NOMO-1 treated with DMSO at 0.1 percent for 48 hours (cell line): ENCODE measurements around the gene TMEM87A.

Experiments
- DNase-seq: peaks from one replicate; lab custom pipeline; 2025; ENCODE audit not compliant: unreplicated experiment; lab: John Stamatoyannopoulos, UW

TMEM87A gene

DNA sequence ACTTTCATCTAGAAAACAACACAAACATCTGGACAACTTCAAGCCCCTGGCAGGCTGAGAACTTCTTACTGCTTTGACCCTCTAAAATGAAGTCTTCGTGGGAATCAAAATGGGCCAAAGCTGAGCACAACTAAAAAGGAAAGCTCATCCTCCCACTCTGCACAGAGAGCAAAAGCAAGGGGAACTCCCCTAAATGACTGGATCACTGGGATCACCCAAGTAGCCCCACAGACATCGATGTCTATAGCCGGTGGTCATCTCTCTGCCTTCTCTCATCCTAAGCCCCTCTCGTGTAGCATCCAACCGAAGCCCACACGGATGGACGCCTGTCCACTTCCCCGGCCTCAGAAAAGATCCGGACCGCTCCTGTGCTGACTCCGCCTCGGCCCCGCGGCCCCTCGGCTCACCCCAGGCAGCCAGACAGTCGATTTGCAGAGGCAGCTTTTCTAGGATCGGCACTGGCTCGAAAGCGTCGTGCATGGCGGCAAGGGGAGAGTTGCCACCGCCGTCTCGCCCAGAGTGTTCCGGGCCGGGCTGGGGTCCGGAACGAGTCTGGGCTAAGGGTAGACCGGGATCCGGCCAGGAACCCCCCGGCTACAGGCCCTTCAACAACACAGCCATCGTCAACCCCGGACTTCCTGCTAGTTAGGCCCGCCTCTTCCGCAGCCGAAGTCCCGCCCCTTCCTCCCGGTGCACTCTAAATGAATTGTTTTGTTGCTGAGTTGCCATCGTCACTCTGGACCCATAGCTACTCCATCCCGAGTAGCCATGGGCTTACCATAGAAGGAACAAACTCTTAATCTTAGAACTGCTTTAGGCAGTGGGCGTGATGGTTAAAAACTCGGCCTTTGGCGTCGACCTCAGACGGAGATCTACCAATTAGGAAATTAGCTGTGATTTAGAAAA, 65.3 kb downstream of the TMEM87A start, which contains the start of gene VPS39:
TSS of gene VPS39 (minus strand) at position 631 of the 906 bp plus-strand sequence. CDS start at position 480, 151 bp downstream.
- DNase-seq, result peak; percentile 82

DNA sequence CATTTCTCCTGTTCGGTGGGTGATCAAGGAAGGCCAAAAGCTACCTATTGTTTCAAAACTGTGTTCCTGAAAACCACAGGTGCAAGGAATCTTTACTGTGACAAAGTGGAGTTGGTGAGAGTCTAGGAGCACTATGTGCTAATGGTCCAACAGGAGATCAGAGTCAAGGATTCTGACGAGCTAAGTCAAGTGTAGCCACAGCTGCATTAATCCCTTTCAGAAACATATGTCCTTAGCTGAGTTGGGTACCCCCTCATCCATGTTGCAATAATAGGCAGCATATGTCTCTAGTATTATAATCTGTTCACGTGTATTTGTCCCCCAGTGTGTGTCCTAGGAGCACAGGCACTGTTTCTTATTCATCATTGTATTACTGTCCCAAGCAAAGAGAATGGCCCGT, 66.8 kb downstream of the TMEM87A start:
- DNase-seq, result no peak

DNA sequence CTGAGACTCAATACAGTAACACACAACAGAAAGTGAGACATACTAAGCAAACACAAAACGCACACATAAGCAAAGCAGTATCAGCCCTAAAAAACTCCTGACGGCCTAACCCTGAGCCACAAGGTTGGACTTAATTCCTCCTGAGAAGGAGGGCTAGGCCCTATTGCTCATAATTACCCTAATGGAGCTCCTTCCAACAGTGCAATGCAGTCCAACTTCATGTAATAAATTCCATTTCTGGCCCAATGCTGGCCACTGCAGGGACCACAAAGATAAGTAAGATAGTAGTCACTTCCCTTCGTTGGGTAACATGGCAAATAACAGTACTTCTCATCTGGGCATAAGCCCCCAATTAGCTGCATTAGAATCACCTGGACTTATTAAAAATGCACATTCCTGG, 69.3 kb downstream of the TMEM87A start:
- no peak for DNase-seq

DNA sequence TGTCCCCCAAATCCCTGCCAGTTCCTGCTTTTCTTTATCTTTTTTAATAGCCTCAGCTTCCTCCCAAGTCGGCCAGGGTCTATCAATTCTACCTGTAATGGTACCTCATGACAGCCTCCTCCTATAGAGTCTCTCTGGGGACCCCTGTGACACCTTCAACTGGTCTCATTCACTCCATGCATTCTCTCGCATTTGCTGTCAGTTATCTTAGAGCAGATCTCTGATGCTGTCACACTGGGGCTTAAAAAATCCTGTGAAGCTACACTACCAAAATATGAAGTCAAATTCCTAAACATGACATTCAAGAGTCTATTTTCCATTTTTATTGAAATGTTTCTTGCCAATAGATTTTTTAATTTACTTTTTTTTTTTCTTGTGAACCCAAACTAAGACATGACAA, 70.6 kb downstream of the TMEM87A start:
- DNase-seq, result no peak

DNA sequence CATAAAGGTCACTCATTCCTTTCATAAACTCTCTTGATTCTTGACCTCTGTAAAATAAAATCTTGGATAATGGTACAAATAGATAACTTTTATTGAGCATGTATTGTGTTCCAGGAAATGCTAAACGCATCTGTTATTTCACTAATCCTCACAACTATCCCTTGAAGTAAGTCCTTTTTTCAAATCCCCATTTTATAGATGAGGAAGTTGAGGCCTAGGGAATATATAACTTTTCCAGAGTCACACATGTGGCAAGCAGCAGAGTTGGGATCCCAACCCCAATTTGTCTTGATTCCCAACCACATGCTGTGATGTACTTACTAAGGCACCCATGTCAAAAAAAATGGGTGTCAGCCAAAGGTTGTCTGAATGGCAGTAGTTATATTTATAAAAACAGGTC, 71.4 kb downstream of the TMEM87A start:
- no peak for DNase-seq

DNA sequence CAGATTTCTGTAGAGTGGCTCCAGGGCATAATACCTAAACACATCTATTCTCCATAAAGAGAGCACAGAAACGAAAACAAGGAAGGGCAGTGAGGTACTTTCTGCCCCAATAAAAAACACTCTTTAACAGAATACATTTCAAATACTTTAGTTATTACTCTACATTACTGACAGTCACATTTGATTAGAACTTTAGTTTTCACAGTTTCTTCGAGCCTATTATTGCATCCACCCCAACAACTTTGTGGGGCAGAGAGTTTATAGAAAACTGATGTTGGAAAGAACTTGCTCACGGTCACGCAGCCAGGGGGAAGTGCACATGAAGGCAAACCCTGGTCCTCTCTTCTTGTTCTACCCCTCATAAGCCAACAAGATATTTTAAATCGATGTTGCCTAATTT, 74.1 kb downstream of the TMEM87A start:
- DNase-seq, result no peak

DNA sequence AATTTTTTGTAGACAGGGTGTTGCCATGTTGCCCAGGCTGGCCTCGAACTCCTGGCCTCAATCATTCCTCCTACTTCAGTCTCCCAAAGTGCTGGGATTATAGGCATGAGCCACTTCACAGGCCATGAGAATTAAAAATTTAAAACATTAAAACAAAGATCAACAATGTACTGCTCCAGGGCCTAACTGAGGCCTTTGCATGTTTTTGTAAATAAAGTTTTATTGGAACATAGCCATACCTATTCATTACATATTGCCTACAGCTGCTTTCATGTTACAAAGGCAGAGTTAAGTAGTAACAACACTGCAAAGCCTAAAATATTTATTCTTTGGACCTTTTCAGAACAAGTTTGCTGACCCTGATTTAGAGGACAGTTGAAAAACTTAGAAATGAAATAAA, 74.7 kb downstream of the TMEM87A start:
- no peak for DNase-seq

DNA sequence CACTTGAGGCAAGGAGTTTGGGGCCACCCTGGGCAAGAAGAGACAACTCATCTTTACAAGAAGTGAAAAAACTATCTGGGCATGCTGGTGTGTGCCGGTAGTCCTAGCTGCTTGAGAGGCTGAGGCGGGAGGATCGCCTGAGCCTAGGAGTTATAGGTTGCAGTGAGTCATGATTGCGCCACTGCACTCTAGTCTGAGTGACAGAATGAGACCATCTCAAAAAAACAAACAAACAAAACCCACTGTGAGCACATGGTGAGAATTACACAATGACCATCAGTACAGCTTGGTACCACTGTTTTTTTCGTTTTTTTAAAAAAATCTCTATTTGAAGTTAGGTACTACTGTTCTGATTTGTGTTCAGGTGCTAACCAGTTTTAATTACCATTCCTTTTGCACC, 78.7 kb downstream of the TMEM87A start:
- peak; percentile 60 for DNase-seq

DNA sequence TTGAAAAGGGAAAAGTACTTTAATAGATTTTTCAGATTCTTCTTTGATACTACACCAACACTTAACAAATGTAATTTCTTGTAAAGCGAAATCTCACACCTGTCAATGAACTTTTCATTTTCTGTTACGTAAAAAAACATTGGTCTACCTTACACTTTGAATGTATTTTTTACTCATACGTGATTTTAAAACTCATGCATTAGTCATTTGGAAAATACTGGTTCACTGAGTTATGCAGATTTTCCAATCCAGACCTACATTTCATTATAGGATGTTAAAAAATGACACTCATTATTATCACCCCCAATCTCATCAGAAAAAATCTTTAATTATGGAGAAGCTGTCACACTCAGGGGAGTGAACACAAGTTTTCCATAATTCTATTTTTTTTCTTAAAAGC, 79.8 kb downstream of the TMEM87A start:
- DNase-seq, result no peak

DNA sequence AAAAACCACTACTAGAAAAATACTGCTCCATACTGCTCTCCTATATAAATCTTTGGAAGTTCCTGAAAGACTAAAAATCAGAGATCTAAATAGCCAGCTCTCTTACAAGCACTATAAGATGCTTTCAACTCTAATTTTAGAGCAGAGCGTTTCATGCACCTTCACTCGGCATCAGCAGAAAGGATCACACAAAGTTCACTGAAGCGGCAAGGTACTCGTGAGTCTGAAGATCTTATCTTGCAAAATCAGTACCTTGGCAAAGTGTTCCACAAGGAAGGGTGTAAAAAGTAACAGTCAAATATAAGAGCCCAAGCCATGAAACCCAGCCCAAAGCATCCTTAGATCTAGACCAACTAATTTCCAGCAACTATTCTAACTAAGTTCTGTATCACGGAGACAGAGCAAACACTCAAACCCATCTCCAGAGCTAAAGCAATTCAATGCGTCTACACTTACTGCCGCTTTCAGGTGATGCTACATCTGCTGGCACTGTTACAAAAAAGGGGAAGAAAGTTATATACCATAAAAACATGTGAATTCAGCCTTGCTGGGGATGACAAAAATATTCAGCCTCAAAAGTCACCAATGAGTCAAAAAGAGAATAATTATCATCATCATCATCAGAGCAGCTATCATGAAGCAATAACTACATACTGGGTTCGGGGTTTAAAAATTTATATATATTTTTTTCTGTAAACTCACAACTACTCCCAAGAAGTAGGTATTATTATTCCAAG, 81.5 kb downstream of the TMEM87A start:
- no peak for DNase-seq

DNA sequence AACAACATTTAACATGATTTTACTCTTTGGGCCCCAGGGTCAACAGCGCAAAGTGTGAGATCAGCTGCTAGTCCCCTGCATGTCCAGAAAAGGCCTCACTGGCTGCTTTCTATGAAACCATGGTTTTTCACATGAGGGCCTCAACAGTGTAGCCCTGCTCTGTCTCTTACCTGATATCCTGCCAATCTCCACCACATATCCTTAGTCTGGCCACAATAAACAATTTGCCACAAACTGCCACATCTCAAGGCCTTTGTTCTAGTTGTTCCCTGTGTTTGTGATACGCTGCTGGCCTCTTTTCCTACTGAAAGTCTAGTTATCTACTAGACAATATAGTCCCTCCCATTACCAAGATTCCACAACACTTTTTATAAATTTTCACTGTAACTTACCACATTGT, 82.9 kb downstream of the TMEM87A start:
- DNase-seq, result no peak

DNA sequence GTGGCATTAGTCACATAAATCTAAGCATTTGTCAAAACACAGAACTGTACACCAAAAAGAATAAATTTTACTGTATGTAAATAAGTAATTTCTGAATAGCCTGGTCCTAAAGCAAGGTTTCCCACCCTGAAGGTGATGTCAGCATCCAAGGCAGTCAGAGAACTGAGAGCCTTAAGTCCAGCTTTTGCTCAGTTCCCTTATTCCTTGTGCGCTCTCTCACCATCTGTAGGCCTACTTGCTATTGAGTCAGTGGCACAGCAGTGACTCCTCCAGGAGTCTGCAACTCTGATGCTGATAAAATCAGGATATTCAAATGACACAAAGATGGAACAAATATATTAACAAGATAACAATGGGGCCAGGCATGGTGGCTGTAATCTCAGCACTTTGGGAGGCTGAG, 87.4 kb downstream of the TMEM87A start:
- no peak for DNase-seq

DNA sequence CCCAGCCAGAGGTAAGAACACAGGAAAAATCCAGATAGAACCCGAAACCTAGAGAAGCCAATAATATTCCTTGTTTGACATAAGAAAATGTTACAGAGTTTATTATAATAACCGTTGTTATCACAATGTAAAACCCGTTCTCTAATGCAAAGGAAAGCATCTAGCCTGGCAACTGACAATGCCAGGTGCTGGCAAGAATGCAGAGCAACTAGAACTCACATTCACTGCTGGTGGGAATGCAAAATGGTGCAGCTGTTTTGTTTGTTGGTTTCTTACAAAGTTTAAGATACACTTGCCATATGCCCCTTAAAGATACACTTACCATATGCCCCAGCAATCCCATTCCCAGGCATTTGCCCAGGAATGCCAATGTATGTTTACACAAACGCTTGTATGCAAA, 88.5 kb downstream of the TMEM87A start:
- DNase-seq, result no peak

DNA sequence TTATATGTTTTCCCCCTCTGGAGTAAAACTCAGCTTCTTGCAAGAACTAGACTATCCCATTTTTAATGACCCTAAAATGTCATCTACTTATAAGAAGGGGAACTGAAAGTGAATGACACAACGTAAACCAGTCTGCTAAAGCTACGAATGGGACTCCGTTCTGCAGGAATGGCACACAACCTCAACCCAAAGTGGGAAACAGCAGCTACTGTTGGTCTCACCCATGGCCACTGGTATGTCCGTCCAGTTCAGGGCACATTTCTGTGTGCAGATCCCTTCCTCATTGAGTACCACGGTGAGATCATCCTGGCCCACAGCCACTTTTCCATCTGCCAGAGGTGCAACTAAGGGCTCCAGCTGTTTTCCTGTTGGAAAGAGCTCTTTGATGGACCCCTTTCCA, 88.9 kb downstream of the TMEM87A start:
- peak; percentile 97 for DNase-seq

DNA sequence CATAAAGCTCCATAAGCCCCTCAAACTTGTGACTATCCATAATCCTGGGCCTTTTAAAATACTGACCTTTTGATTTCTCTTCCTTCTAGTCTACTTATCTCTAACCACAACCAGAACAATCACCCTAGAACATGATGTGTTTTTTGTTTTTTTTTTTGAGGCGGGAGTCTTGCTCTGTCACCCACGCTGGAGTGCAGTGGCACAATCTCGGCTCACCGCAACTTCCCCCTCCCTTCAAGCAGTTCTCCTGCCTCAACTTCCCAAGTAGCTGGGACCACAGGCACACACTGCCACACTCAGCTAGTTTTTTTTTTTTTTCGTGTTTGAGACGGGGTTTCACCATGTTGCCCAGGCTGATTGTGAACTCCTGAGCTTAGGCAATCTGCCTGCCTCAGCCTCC, 90.3 kb downstream of the TMEM87A start:
- peak; percentile 62 for DNase-seq

DNA sequence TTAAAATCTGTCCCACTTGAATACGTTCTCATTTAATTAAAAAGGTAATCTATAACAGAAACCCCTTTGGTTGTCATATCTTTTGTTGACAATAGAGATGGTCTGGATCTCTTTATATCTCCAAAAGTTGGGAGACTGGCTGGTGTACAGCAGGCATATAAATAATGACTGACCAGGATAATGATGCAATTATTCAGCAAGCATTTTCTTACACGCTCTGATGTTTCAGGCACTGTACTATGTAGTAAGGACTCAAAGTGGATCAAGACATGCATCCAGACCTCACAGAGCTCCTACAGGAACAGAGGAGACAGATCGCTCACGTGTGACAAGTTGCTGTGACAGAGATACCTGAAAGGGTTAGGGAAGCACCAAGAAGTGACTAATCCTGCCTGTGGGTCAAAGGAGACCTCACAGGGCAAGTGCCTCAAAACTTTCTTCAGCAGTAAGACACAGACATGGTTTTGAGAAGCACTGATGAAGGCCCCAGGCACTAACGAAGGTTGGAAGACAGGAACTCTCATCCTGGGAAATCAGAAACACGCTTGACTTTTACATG, 90.8 kb downstream of the TMEM87A start:
- DNase-seq, result no peak

DNA sequence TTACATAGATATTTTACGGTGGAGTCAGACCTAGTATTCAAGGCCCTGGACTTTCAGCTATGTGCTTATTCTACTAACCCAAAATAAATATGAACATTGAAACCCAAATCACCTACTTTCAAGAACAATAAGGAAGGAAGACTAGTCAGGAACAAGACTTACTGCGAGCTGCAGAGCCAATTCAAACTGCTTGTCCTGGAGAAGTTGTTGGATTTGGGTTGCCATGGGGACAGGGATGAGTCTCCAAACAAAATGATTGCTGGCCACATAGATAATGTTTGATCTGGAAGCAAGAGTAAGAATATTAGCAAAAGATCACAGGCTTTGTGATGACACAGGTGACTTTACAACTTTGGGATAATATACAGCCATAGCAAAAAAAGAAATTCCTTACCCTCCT, 95.2 kb downstream of the TMEM87A start:
- no peak for DNase-seq

DNA sequence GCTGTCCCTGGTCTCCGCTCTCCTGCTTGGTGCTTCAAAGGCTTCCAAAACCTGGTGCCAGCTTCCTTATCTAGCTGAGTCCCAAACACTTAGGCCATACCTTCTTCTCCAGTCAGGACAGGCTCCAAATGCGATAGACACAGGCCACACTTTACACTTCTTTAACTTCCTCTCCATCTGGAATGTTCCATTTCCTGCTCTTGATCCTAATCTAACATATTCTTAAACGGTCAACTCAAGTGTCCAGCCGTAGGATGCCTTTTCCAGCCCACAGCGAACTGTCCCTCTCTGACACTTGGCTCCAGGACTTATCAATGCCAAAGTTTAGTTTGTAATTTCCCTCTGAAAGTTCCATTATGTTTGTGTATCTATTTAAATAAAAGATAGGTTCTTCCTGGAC, 97.6 kb downstream of the TMEM87A start:
- no peak for DNase-seq

DNA sequence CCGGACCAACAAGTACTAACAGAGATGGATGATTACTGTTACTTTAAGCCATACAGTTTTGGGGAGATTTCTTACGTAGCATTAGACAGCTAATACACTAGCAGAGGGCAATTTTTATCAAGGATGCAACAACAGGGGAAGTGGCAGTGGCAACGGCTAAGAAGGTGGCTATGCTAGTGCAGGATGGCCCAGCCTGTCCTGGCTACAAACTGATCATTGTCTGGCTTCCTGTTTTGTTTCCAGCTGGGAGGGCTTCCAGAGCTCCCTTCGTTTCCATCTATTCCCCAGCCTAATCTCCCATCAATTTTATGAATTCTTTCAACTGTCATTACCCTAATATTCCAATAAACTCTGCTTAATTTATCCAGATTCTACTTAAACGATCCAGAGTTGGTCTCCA, 100.8 kb downstream of the TMEM87A start:
- DNase-seq, result no peak

DNA sequence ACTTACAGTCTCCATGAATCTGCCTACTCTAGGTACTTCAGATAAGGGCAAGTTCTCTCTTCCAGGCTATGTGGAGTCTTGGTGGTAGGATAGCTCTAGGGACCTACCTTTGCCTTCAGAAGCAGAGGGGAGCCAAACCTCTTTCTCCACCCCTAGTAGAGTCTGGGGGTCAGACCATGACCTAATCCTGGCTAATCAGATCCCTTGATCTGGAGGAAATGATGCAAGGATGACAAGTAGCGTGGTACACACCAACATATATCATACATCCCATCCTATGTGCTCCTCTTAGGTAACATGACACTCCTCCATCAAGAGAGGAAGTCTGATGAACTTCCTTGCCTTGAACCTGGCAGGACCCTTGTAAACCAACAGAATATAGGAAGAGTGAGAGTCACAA, 101.4 kb downstream of the TMEM87A start:
- DNase-seq, result no peak

DNA sequence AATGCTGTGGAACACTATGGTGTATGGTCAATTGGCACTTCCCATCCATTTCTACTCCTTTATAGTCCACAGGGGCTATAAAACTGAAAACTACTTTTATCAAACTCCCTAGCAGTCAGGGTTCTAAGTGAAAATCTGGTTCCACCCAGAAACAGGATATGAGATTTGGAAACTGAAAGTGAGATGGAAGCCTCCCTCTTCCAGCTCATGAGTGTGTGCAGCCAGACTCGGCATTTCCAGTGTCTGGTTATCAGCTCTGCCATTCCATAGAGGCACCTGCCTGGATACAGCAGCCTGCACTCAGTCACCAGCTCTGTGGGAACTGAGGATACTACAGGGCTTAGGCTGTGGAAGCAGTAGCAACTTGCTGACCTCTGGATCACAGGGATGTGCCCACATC, 102.1 kb downstream of the TMEM87A start:
- no peak for DNase-seq
